Trophoblast cell (in vitro differentiated cells and primary cell): ENCODE measurements around the gene PRKAA2.

Experiments used
- DNase-seq, 2 donors: peaks; one replicate each; pipeline ENCODE4 v3.0.0-alpha.2; 2016
- H2AFZ ChIP-seq: 2 replicates; pipeline ENCODE4 v1.6.1; 2013; ENCODE audit warnings: low read length, moderate library complexity, mild to moderate bottlenecking; ENCODE audit not compliant: insufficient read depth, poor library complexity
- H2AK5ac ChIP-seq: 2 replicates; pipeline ENCODE4 v1.6.1; 2013; ENCODE audit warnings: mild to moderate bottlenecking, low read length
- H2BK120ac ChIP-seq: 2 replicates; pipeline ENCODE4 v1.6.1; 2013; ENCODE audit warnings: low read length, mild to moderate bottlenecking, moderate library complexity; ENCODE audit not compliant: insufficient read depth, poor library complexity
- H2BK12ac ChIP-seq: 2 replicates; pipeline ENCODE4 v1.6.1; 2013; ENCODE audit warnings: mild to moderate bottlenecking, low read length, moderate library complexity
- H2BK5ac ChIP-seq: 2 replicates; pipeline ENCODE4 v1.6.1; 2013; ENCODE audit warnings: low read length, low read depth, moderate library complexity, mild to moderate bottlenecking; ENCODE audit not compliant: poor library complexity
- H3K14ac ChIP-seq: 2 replicates; pipeline ENCODE4 v1.6.1; 2013; ENCODE audit warnings: mild to moderate bottlenecking, low read length
- H3K18ac ChIP-seq: 2 replicates; pipeline ENCODE4 v1.6.1; 2013; ENCODE audit warnings: mild to moderate bottlenecking, low read length
- H3K23ac ChIP-seq: 2 replicates; pipeline ENCODE4 v1.6.1; 2013; ENCODE audit warnings: low read length
- H3K27ac ChIP-seq: 2 replicates; pipeline ENCODE4 v1.5.1; 2013; ENCODE audit warnings: low read depth, mild to moderate bottlenecking, inconsistent platforms, low read length, moderate library complexity
- H3K27me3 ChIP-seq: 2 replicates; pipeline ENCODE4 v1.6.1; 2013; ENCODE audit warnings: inconsistent platforms, mild to moderate bottlenecking, low read length, moderate library complexity; ENCODE audit not compliant: insufficient read depth
- H3K36me3 ChIP-seq, 2 experiments: 1 replicate in 1 of 2; 2 replicates in 1 of 2; pipeline ENCODE4 v1.6.1; 2013; ENCODE audit warnings: low read length in 2 of 2, mild to moderate bottlenecking in 2 of 2, moderate library complexity in 1 of 2; ENCODE audit not compliant: insufficient read depth in 2 of 2, control insufficient read depth in 1 of 2
- H3K4ac ChIP-seq: 2 replicates; pipeline ENCODE4 v1.6.1; 2013; ENCODE audit warnings: low read depth, mild to moderate bottlenecking, low read length, moderate library complexity
- H3K4me1 ChIP-seq, 2 experiments: 1 replicate in 1 of 2; 2 replicates in 1 of 2; pipeline ENCODE4 v1.6.1; 2013; ENCODE audit warnings: low read length in 2 of 2, mild to moderate bottlenecking in 2 of 2, moderate library complexity in 1 of 2; ENCODE audit not compliant: insufficient read depth in 2 of 2, control insufficient read depth in 1 of 2
- H3K4me2 ChIP-seq: 2 replicates; pipeline ENCODE4 v1.6.1; 2013; ENCODE audit warnings: inconsistent platforms, mild to moderate bottlenecking, low read length, moderate library complexity
- H3K4me3 ChIP-seq: 2 replicates; pipeline ENCODE4 v1.5.1; 2013; ENCODE audit warnings: mild to moderate bottlenecking, low read depth, low read length, inconsistent platforms
- H3K79me1 ChIP-seq: one replicate; pipeline ENCODE4 v1.6.1; 2013; ENCODE audit warnings: low read length
- H3K79me2 ChIP-seq: 2 replicates; pipeline ENCODE4 v1.6.1; 2013; ENCODE audit warnings: low read length, mild to moderate bottlenecking; ENCODE audit not compliant: control insufficient read depth, insufficient read depth, poor library complexity
- H3K9ac ChIP-seq: 2 replicates; pipeline ENCODE4 v1.6.1; 2013; ENCODE audit warnings: mild to moderate bottlenecking, low read length
- H3K9me3 ChIP-seq: 2 replicates; pipeline ENCODE4 v1.6.1; 2013; ENCODE audit warnings: low read depth, mild to moderate bottlenecking, control low read depth, inconsistent platforms, low read length; ENCODE audit not compliant: insufficient read depth
- H4K12ac ChIP-seq: 2 replicates; pipeline ENCODE4 v1.6.1; 2013; ENCODE audit warnings: low read depth, mild to moderate bottlenecking, low read length, moderate library complexity
- H4K8ac ChIP-seq: 2 replicates; pipeline ENCODE4 v1.6.1; 2013; ENCODE audit warnings: low read depth, mild to moderate bottlenecking, low read length, moderate library complexity
- H4K91ac ChIP-seq: one replicate; pipeline ENCODE4 v1.6.1; 2013; ENCODE audit warnings: low read depth, mild to moderate bottlenecking, low read length, moderate library complexity
- WGBS: extraction: QIAGEN DNeasy Blood & Tissue Kit; methylation state at CpG from one replicate; pipeline ENCODE4 v1.1.7; 2013; ENCODE audit warnings: missing lambda C conversion rate; ENCODE audit not compliant: insufficient read length, insufficient coverage; ENCODE audit errors: extremely low coverage; 5-methylcytosine and 5-hydroxymethylcytosine counted together

PRKAA2 gene

GRCh38 chr1:56645677-56646305, 677 bp downstream of the PRKAA2 start:
- H3K27me3 ChIP-seq, result no peaks in the 10 kb centered on the region
- no peak overlapping the region for H3K9ac ChIP-seq
- H3K27ac ChIP-seq, result no peak overlapping the region
- no peaks in the 10 kb centered on the region for H3K36me3 ChIP-seq
- H3K4me1 ChIP-seq, result peaks cover 2 to 5% of the 10 kb centered on the region in 2 experiments
- H3K4ac ChIP-seq, result peak overlapping the region; percentile 17
- peak overlapping the region; percentile 80 for H3K14ac ChIP-seq
- H3K18ac ChIP-seq, result peak overlapping the region; percentile 19
- H3K79me1 ChIP-seq, result peaks cover 9% of the 10 kb centered on the region
- H4K8ac ChIP-seq, result peak overlapping the region; percentile 43
- H3K23ac ChIP-seq, result no peak overlapping the region
- WGBS, result no CpG with 5 or more reads among the region's 18 CpGs
- no peak overlapping the region for H2BK5ac ChIP-seq
- H4K91ac ChIP-seq, result peak overlapping the region; percentile 82
- peak overlapping the region; percentile 88 for H3K4me3 ChIP-seq
- H3K4me2 ChIP-seq, result peak overlapping the region; percentile 69
- H3K9me3 ChIP-seq, result no peaks in the 10 kb centered on the region
- H4K12ac ChIP-seq, result peak overlapping the region; percentile 3
- peaks cover 4% of the 10 kb centered on the region for H3K79me2 ChIP-seq
- peak in 1 of 2 donors; percentile 4 for DNase-seq
- no peak overlapping the region for H2BK12ac ChIP-seq
- peak overlapping the region; percentile 90 for H2AFZ ChIP-seq
- no peak overlapping the region for H2BK120ac ChIP-seq
- no peak overlapping the region for H2AK5ac ChIP-seq

- Histone ChIP-seq H3K4ac (no peak overlapping the region), H3K27ac (no peak overlapping the region)
- WGBS, result 100% methylated on average over 1 of the region's 3 CpGs
These were observed 1.5 kb downstream of the PRKAA2 start for GRCh38 chr1:56646611-56647010.

GRCh38 chr1:56647106-56647505, 2.0 kb downstream of the PRKAA2 start:
- no peak overlapping the region for H2BK12ac ChIP-seq
- no peak overlapping the region for H3K4me3 ChIP-seq
- no peak overlapping the region for H2AFZ ChIP-seq
- DNase-seq, result no peak
- peaks cover 9% of the 10 kb centered on the region for H3K79me1 ChIP-seq
- H3K18ac ChIP-seq, result no peak overlapping the region
- H2BK120ac ChIP-seq, result no peak overlapping the region
- H2AK5ac ChIP-seq, result no peak overlapping the region
- no peak overlapping the region for H4K8ac ChIP-seq
- WGBS, result no CpG with 5 or more reads among the region's 1 CpG
- H3K4ac ChIP-seq, result no peak overlapping the region
- no peaks in the 10 kb centered on the region for H3K9me3 ChIP-seq
- no peak overlapping the region for H4K12ac ChIP-seq
- H3K79me2 ChIP-seq, result peaks cover 4% of the 10 kb centered on the region
- no peak overlapping the region for H4K91ac ChIP-seq
- no peaks in the 10 kb centered on the region for H3K27me3 ChIP-seq
- no peak overlapping the region for H3K9ac ChIP-seq
- H3K4me2 ChIP-seq, result no peak overlapping the region
- H3K27ac ChIP-seq, result no peak overlapping the region
- no peak overlapping the region for H2BK5ac ChIP-seq
- no peak overlapping the region for H3K23ac ChIP-seq
- no peaks in the 10 kb centered on the region for H3K36me3 ChIP-seq
- H3K4me1 ChIP-seq, result peaks cover 2 to 5% of the 10 kb centered on the region in 2 experiments
- no peak overlapping the region for H3K14ac ChIP-seq

More at GRCh38 chr1:56646611-56647010, 1.5 kb downstream of the PRKAA2 start:
- no peaks in the 10 kb centered on the region for H3K9me3 ChIP-seq
- H2BK5ac ChIP-seq, result no peak overlapping the region
- no peaks in the 10 kb centered on the region for H3K36me3 ChIP-seq
- no peak overlapping the region for H3K14ac ChIP-seq
- peaks cover 9% of the 10 kb centered on the region for H3K79me1 ChIP-seq
- H3K79me2 ChIP-seq, result peaks cover 4% of the 10 kb centered on the region
- H3K18ac ChIP-seq, result no peak overlapping the region
- H3K4me2 ChIP-seq, result no peak overlapping the region
- H3K4me1 ChIP-seq, result peaks cover 2 to 5% of the 10 kb centered on the region in 2 experiments
- no peaks in the 10 kb centered on the region for H3K27me3 ChIP-seq
- no peak overlapping the region for H3K9ac ChIP-seq
- DNase-seq, result no peak
- H2AK5ac ChIP-seq, result no peak overlapping the region
- no peak overlapping the region for H2BK120ac ChIP-seq
- no peak overlapping the region for H4K8ac ChIP-seq
- H2BK12ac ChIP-seq, result no peak overlapping the region
- H3K4me3 ChIP-seq, result no peak overlapping the region
- no peak overlapping the region for H4K12ac ChIP-seq
- no peak overlapping the region for H2AFZ ChIP-seq
- H4K91ac ChIP-seq, result no peak overlapping the region
- H3K23ac ChIP-seq, result no peak overlapping the region

GRCh38 chr1:56648546-56648945, 3.4 kb downstream of the PRKAA2 start:
- no peak overlapping the region for H4K91ac ChIP-seq
- no peak overlapping the region for H2BK120ac ChIP-seq
- no peak overlapping the region for H2AK5ac ChIP-seq
- DNase-seq, result no peak
- no peak overlapping the region for H3K4me2 ChIP-seq
- H3K18ac ChIP-seq, result no peak overlapping the region
- H3K4ac ChIP-seq, result no peak overlapping the region
- H3K79me1 ChIP-seq, result peaks cover 9% of the 10 kb centered on the region
- no peak overlapping the region for H3K9ac ChIP-seq
- no peak overlapping the region for H3K27ac ChIP-seq
- no peaks in the 10 kb centered on the region for H3K27me3 ChIP-seq
- no CpG with 5 or more reads among the region's 4 CpGs for WGBS
- no peak overlapping the region for H4K8ac ChIP-seq
- H3K14ac ChIP-seq, result no peak overlapping the region
- H3K79me2 ChIP-seq, result peaks cover 4% of the 10 kb centered on the region
- H3K9me3 ChIP-seq, result no peaks in the 10 kb centered on the region
- H3K4me1 ChIP-seq, result peaks cover 2 to 5% of the 10 kb centered on the region in 2 experiments
- H2BK5ac ChIP-seq, result no peak overlapping the region
- no peak overlapping the region for H3K4me3 ChIP-seq
- H2BK12ac ChIP-seq, result no peak overlapping the region
- H3K23ac ChIP-seq, result no peak overlapping the region
- no peak overlapping the region for H2AFZ ChIP-seq
- H3K36me3 ChIP-seq, result no peaks in the 10 kb centered on the region
- H4K12ac ChIP-seq, result no peak overlapping the region
